Measurements from ENCODE around the gene HRAS.

- TF ChIP-seq POLR2AphosphoS5 (IDR thresholded peaks at IDR 0.05; ENCODE audit: insufficient read depth in 1 of 2, low read depth in 1 of 2) (no peak), POLR2A (IDR thresholded peaks at IDR 0.05) (no peak), CTCF (IDR thresholded peaks at IDR 0.05) (no peak)
Observed at GRCh38 chr11:494761-495536, 40.4 kb downstream of the HRAS start.
